ENCODE measurements around the gene PTBP2.
"Not testable (repeated sequence)": the region's sequence is repeated elsewhere in the genome, so short reads cannot be mapped to it uniquely, and the experiment has no call there.

Gene PTBP2

DNA sequence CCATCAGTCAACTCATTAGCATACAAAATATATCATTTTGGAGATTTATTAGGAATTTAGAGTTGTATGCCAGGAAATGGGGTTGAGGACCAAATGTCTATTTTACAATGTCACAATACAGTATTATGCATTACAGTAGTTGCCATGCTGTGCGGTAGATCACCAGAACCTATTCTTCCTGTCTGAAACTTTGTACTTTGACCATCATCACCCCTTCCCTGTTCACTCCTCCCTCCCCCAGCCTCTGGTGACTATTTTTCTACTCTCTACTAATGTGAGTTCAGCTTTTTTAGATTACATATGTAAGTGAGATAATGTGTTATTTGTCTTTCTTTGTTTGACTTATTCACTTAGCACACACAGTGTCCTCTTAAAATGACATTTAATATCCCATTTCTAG lies 50.8 kb downstream of the PTBP2 start:
- TF ChIP-seq, protein P1, sequence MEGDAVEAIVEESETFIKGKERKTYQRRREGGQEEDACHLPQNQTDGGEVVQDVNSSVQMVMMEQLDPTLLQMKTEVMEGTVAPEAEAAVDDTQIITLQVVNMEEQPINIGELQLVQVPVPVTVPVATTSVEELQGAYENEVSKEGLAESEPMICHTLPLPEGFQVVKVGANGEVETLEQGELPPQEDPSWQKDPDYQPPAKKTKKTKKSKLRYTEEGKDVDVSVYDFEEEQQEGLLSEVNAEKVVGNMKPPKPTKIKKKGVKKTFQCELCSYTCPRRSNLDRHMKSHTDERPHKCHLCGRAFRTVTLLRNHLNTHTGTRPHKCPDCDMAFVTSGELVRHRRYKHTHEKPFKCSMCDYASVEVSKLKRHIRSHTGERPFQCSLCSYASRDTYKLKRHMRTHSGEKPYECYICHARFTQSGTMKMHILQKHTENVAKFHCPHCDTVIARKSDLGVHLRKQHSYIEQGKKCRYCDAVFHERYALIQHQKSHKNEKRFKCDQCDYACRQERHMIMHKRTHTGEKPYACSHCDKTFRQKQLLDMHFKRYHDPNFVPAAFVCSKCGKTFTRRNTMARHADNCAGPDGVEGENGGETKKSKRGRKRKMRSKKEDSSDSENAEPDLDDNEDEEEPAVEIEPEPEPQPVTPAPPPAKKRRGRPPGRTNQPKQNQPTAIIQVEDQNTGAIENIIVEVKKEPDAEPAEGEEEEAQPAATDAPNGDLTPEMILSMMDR (IDR thresholded peaks at IDR 0.05; ENCODE audit: low read depth, low read length), result no peak

DNA sequence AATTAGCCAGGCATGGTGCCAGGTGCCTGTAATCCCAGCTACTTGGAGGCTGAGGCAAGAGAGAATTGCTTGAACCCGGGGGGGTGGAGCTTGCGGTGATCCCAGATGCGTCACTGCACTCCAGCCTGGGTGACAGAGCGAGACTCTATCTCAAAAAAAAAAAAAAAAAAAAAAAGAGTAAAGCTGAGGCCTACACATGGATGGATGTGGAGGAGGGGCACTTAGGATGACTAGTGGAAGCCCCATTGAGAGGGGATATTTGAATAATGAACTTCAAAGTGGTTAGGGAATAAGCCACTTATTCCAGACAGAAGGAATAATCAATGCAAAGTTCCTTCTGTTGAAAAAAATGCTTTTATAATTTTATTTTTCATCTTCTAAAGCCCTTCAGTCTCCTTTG lies 51.4 kb downstream of the PTBP2 start:
- H3K4me3 ChIP-seq (replicated peaks in 1 of 2; ENCODE audit: low read depth in 2 of 2, low read length in 2 of 2), result no peak overlapping the region
- TF ChIP-seq, protein P1 (IDR thresholded peaks at IDR 0.05; ENCODE audit: low read depth, low read length), result no peak
- DNase-seq (ENCODE audit: low read depth in 2 of 2), result no peak

More for the DNA sequence above, 50.8 kb downstream of the PTBP2 start:
- H3K4me3 ChIP-seq (replicated peaks in 1 of 2; ENCODE audit: low read depth in 2 of 2, low read length in 2 of 2), result no peak overlapping the region
- DNase-seq (ENCODE audit: low read depth in 2 of 2), result no peak

DNA sequence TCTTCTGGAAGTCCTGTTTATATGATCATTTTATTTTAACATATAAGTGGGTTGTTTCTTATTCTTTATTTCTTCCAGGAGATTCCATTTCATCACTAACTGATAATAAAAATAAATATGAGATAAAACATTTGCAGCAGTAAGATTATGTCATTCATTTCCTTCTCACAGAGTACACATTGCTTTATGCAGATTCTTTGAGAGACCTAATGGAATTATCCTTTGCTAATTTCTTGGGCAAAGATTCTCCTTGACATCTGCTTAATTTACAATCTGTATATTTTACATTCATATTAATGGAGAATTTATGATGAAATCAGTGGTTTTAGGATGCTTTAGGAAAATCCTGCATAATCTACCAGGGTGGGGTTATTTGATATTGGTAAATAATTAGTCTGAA lies 60.6 kb downstream of the PTBP2 start:
- TF ChIP-seq, protein P1 (IDR thresholded peaks at IDR 0.05; ENCODE audit: low read depth, low read length), result no peak
- no peak for DNase-seq (ENCODE audit: low read depth in 2 of 2)
- H3K4me3 ChIP-seq (replicated peaks in 1 of 2; ENCODE audit: low read depth in 2 of 2, low read length in 2 of 2), result no peak overlapping the region

DNA sequence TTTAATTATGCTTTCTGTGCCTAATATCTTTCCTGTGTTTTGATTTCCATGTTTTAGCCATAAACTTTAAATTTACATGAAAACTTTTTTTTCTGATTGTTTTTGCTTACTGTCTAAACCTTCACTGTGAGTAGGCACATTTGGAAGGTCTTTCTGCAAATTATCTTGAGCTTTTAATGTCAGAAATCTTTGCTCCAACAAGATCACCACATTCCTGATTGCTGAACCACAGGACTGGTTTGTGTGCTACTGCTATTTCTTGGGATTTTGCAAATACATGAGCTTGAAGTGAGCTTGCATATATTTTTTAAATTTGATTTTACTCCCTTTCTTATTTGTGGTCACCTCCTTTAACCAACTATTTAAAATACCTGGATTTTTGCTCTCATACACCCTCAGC lies 61.3 kb downstream of the PTBP2 start:
- peak; percentile 21 to 47 for DNase-seq (ENCODE audit: low read depth in 2 of 2)
- no peak overlapping the region for H3K4me3 ChIP-seq (replicated peaks in 1 of 2; ENCODE audit: low read depth in 2 of 2, low read length in 2 of 2)
- TF ChIP-seq, protein P1 (IDR thresholded peaks at IDR 0.05; ENCODE audit: low read depth, low read length), result no peak

DNA sequence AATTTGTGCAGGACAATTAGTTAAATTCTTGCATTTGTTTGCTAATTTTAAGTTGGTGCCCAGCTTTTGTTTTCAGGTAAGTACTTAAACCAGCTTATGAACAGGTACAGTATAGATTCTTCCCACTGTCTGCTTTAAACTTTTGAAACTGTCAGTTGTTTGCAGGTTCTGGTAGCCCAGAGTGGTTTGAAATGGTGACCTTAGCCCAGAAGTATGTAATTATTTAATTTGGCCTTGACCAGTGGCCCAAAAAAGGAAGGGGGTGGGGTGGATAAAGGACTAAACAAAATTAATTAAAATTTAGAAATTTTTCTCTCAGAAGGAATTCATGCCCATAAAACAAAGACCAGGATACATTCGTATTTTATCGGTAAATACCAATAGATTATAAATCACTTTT lies 69.0 kb downstream of the PTBP2 start:
- DNase-seq (ENCODE audit: low read depth in 2 of 2), result no peak
- TF ChIP-seq, protein P1 (IDR thresholded peaks at IDR 0.05; ENCODE audit: low read depth, low read length), result no peak
- no peak overlapping the region for H3K4me3 ChIP-seq (replicated peaks in 1 of 2; ENCODE audit: low read depth in 2 of 2, low read length in 2 of 2)

DNA sequence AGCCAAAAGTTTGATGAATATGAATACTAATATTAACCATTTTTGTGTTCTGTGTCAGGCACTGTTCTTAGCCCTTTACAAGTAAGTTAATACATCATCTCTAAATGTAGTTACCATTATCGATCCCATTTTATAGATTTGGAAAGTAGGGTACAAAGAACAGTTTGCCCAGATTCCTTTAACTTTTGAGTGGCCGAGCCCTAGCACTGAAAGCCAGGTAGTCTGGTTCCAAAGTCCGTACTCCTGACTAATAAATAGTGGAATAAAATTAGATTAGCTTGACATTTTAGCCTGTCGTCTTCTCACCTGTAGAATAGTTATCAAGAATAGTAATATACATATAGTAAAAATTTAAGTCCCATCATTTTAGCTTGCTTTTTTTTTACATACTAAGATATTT lies 70.6 kb downstream of the PTBP2 start:
- no peak for DNase-seq (ENCODE audit: low read depth in 2 of 2)
- no peak overlapping the region for H3K4me3 ChIP-seq (replicated peaks in 1 of 2; ENCODE audit: low read depth in 2 of 2, low read length in 2 of 2)
- TF ChIP-seq, protein P1 (IDR thresholded peaks at IDR 0.05; ENCODE audit: low read depth, low read length), result no peak

DNA sequence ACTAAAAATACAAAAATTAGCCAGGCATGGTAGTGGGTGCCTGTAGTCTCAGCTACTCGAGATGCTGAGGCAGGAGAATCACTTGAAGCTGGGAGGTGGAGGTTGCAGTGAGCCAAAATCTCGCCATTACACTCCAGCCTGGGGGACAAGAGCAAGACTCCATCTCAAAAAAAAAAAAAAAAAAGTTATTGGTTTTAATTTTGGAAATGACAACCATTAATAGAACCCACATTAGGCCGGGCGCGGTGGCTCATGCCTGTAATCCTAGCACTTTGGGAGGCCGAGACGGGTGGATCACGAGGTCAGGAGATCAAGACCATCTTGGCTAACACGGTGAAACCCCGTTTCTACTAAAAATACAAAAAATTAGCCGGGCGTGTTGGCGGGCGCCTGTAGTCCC lies 80.1 kb downstream of the PTBP2 start:
- not testable (repeated sequence) for DNase-seq (ENCODE audit: low read depth in 2 of 2); H3K4me3 ChIP-seq (replicated peaks in 1 of 2; ENCODE audit: low read depth in 2 of 2, low read length in 2 of 2)
